Nephron progenitor cell (in vitro differentiated cells): Measurements from ENCODE around the gene MAP2K5.

Source experiments
- DNase-seq: peaks from one replicate; pipeline ENCODE4 v3.0.0; 2021
- H3K27ac Mint-ChIP-seq: 2 replicates; pipeline ENCODE4 v1.8.0; 2021; ENCODE audit warnings: mild to moderate bottlenecking, moderate library complexity, mixed read lengths
- H3K27me3 Mint-ChIP-seq: 2 replicates; pipeline ENCODE4 v1.8.0; 2021; ENCODE audit warnings: mild to moderate bottlenecking, low read depth, mixed read lengths; ENCODE audit not compliant: poor library complexity
- H3K36me3 Mint-ChIP-seq: 2 replicates; pipeline ENCODE4 v1.8.0; 2021; ENCODE audit warnings: low read depth, mixed read lengths
- H3K4me1 Mint-ChIP-seq: 2 replicates; pipeline ENCODE4 v1.8.0; 2021; ENCODE audit warnings: mixed read lengths
- H3K4me3 Mint-ChIP-seq: 2 replicates; pipeline ENCODE4 v1.8.0; 2021; ENCODE audit warnings: mild to moderate bottlenecking, moderate library complexity, mixed read lengths
- H3K9me3 Mint-ChIP-seq: 2 replicates; pipeline ENCODE4 v1.8.0; 2021; ENCODE audit warnings: mild to moderate bottlenecking, moderate library complexity, mixed read lengths
- CTCF ChIP-seq: fragments of 200-600 bp; sonication (generic); IDR thresholded peaks from 2 replicates; pipeline ENCODE4 v1.5.0; 2021; ENCODE audit warnings: antibody characterized with exemption

MAP2K5 gene

GRCh38 chr15:67678089-67678488 is 135.6 kb downstream of the MAP2K5 start:
- Mint-ChIP-seq H3K4me1 (peaks cover 4% of the 10 kb centered on the region), H3K9me3 (peaks cover 17% of the 10 kb centered on the region), H3K36me3 (peaks cover 31% of the 10 kb centered on the region), H3K4me3 (no peak overlapping the region), H3K27ac (no peak overlapping the region), H3K27me3 (no peaks in the 10 kb centered on the region)
- DNase-seq = no peak
- no peak for TF ChIP-seq CTCF

- H3K9me3 Mint-ChIP-seq = peaks cover 22% of the 10 kb centered on the region
- H3K4me1 Mint-ChIP-seq = peaks cover 4% of the 10 kb centered on the region
- H3K27me3 Mint-ChIP-seq = no peaks in the 10 kb centered on the region
- H3K36me3 Mint-ChIP-seq = peaks cover 35% of the 10 kb centered on the region
- DNase-seq = no peak
- H3K4me3 Mint-ChIP-seq = no peak overlapping the region
- no peak for TF ChIP-seq CTCF
- no peak overlapping the region for H3K27ac Mint-ChIP-seq
These were observed 136.5 kb downstream of the MAP2K5 start for GRCh38 chr15:67678993-67679392.

- no peak overlapping the region for H3K4me3 Mint-ChIP-seq
These were observed 138.1 kb downstream of the MAP2K5 start for GRCh38 chr15:67680641-67681040.

GRCh38 chr15:67685008-67685599 is 142.6 kb downstream of the MAP2K5 start:
- H3K27me3 Mint-ChIP-seq = no peaks in the 10 kb centered on the region
- TF ChIP-seq CTCF = no peak
- no peak for DNase-seq
- no peak overlapping the region for H3K4me3 Mint-ChIP-seq
- H3K27ac Mint-ChIP-seq = no peak overlapping the region
- peaks cover 50% of the 10 kb centered on the region for H3K9me3 Mint-ChIP-seq
- peaks cover 66% of the 10 kb centered on the region for H3K36me3 Mint-ChIP-seq
- no peaks in the 10 kb centered on the region for H3K4me1 Mint-ChIP-seq

More at GRCh38 chr15:67680641-67681040, 138.1 kb downstream of the MAP2K5 start:
- TF ChIP-seq CTCF = no peak
- DNase-seq = no peak
- no peak overlapping the region for H3K27ac Mint-ChIP-seq
- H3K27me3 Mint-ChIP-seq = no peaks in the 10 kb centered on the region
- peaks cover 4% of the 10 kb centered on the region for H3K4me1 Mint-ChIP-seq
- peaks cover 39% of the 10 kb centered on the region for H3K9me3 Mint-ChIP-seq
- peaks cover 52% of the 10 kb centered on the region for H3K36me3 Mint-ChIP-seq

- peaks cover 63% of the 10 kb centered on the region for H3K36me3 Mint-ChIP-seq
- no peak overlapping the region for H3K4me3 Mint-ChIP-seq
- H3K4me1 Mint-ChIP-seq = no peaks in the 10 kb centered on the region
- TF ChIP-seq CTCF = no peak
- DNase-seq = no peak
- peaks cover 4% of the 10 kb centered on the region for H3K27me3 Mint-ChIP-seq
- H3K9me3 Mint-ChIP-seq = peaks cover 50% of the 10 kb centered on the region
- H3K27ac Mint-ChIP-seq = no peak overlapping the region
These were observed 143.2 kb downstream of the MAP2K5 start for GRCh38 chr15:67685716-67686115.

- H3K4me3 Mint-ChIP-seq = no peak overlapping the region
- H3K27ac Mint-ChIP-seq = no peak overlapping the region
- no peak for DNase-seq
- peaks cover 8% of the 10 kb centered on the region for H3K9me3 Mint-ChIP-seq
- H3K27me3 Mint-ChIP-seq = peaks cover 10% of the 10 kb centered on the region
- H3K4me1 Mint-ChIP-seq = no peaks in the 10 kb centered on the region
- TF ChIP-seq CTCF = no peak
- H3K36me3 Mint-ChIP-seq = peaks cover 43% of the 10 kb centered on the region
These were observed 148.4 kb downstream of the MAP2K5 start for GRCh38 chr15:67690936-67691335.
